ENCODE measurements around the gene HTR2B.
"Not testable (repeated sequence)": the region's sequence is repeated elsewhere in the genome, so short reads cannot be mapped to it uniquely, and the experiment has no call there.

Gene HTR2B

DNA sequence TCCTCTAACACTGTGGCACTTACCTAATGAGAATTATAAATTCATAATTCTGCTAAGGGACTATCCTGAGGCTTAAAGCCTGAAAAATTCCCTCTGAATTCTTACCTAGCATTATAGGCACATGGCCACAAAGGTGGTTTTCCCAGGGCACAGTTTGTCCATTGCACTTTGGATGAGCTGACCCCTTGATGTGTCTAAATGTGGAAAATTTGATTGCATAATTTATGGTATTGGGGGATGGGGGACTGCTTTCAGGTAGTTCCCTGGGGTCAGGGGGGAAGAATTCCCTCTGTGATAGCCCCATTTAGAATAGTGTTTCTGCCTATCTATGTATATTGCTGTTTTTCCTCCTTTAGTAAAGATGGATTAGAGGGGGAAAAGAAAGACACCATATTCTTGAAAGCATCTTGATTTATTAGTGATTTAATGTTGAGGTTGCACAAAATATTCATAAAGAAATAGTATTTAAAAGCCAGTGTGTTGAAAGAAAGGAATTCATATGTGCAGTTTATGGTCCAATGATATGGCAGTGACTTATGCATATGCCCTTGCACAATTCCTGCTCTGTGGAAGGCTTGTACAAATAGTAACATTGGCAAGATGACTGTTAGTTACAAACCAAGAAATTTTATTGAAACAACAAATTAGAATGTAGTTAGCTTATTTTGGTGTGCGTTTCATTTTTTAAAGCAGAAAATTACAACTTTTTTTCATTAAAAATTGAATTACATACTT lies 8.7 kb upstream of the HTR2B start:
- DNase-seq: no peak

DNA sequence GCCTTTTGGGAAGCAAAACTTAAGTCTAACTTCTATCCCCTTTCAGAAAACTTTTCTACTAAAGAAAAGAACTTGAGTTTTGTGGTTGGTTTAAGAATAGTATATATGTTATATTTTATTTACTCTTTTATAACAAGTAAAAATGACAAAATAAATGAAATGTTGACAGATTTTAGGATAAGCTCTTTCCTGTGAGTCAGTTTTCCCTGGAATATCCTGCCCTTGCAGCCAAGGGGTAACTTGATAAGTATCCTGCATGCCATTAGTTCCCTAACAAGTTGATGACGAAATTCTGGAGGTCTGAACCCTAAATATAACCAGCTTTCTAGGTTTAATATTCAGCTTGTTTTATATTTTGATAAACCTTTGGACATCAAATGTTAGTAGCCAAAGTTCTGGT lies 7.3 kb upstream of the HTR2B start:
- no peak for DNase-seq

DNA sequence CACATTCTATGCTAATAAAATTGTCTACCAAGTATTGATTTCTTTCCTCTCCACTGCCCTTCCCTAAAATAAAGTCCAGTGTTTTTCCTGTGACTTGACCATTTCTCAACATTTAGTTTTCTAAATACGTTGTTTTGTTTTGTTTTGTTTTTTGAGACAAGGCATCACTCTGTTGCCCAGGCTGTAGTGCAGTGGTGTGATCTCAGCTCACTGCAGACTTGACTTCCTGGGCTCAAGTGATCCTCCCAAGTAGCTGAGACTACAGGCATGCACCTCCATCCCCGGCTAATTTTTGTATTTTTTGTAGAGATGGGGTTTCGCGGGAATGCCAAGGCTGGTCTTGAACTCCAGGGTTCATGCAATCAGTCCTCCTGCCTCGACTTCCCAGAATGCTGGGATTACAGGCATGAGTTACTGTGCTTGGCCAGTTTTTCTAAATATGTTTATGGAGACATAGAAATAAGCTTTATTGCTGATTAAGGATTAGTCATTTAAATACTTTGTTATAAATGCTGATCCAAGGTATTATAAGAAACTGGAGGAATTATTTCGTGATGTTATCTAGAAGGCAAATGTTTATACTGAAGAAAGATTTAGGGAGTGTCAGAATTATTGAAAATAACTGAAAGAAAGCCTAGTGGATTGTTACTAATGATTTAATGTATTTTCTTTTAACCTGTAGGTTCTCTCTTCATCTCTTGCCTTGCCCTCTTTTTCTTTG lies 5.7 kb upstream of the HTR2B start:
- no peak for DNase-seq

DNA sequence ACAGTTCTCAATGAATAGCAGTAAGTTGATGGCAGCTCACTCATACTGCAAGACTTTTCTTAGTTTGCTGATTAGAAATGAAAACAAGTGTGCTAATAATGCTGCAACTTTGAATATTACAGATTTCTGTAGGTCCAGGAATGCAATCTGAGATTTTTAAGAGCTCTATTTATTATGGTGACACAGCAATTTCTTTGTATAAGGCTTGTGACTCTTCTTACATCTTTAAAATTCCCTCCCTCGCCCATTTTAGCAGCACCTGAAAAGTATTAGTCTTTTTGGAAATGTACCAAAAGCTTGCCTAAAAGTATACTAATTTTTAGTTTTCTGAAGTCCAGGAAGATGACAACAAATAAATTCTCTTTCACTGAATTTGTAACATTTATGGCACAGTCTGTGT lies 4.4 kb upstream of the HTR2B start:
- no peak for DNase-seq

DNA sequence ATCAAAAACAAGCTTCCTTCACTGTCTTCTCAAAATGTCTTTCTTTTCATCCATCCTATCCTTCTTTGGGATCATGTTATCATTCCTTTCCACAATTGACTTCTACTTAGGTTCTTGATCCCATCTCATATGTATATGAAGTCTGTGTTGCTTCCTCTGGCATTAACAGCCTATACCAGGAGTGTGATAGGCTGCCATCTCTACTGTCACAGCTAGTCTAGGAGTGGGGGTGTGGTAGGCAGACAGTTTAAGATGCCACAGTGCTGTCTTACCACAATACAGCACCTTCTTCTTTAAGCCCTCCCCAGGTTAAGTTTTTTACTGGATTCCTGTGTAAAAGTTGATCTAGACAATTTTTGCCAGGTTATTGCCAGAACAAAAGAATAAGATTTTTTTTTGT lies 3.7 kb upstream of the HTR2B start:
- DNase-seq: no peak

DNA sequence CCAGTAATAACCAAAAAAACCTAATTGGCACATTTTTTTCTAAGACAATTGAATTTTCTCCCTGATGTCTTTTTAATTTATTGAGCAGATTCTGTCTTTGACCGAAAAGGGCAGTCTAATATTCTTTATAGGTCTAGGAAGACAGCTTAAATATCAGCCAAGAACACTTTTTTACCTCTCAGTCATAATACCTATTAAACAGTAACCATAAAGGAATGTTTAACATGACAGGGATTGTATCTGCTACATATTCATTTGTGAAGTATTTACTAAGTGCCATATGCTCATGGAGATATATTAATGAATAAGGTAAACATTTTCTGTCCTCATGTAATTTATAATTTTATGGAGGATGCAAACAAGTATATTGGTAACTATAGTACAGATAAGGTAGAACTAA lies 3.1 kb upstream of the HTR2B start:
- DNase-seq: no peak

DNA sequence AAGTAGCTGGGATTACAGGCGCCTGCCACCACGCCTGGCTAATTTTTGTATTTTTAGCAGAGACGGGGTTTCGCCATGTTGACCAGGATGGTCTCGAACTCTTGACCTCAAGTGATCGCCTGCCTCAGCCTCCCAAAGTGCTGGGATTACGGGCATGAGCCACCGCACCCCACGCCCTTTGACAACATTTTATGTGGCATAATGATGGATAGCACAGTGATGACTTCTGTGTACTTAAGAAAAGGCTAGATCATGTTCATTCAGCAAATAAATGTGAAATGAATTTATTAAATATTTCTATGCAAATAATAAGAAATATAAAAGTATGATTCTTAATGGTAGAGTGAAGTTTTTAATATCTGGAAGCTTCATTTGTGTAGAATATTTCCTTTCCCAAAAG lies 2.6 kb upstream of the HTR2B start:
- no peak for DNase-seq

DNA sequence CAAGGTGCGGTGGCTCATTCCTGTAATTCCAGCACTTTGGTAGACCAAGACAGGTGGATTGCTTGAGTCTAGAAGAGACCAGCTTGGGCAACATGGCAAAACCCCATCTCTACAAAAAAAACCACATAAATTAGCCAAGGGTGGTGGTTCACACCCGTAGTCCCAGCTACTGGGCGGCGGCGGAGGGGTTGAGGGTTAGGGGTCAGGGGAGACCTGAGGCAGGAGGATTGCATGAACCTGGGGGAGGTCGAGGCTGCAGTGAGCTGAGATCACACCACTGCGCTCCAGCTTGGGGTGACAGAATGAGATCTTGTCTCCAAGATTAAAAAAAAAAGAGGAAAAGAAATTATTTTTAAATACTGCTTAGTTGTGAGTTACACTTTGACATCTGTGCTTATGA lies 1.3 kb upstream of the HTR2B start:
- no peak for DNase-seq

DNA sequence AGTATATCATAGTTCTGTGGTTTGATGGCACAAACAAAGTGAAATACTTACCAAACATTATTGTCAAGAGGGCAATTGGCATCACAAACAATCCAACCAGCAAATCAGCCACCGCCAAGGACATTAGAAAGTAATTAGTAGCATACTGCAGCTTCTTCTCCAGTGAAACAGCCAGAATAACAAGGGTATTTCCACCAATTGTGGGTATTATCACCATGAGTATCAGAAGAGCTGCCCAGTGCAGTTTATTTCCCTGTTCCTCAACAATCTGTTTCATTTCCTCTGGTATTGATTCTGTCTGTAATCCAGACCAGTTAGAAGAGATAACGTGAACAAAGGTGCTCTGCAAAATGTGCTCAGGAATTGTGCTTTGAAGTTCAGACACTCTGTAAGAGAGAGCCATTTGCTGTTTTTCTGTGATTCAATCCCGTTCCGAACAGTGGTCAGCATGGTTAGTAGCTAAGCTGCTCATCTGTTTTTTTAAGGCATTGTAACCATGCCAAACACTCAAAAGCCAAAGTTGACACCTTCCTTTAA lies 1.4 kb downstream of the HTR2B start:
- DNase-seq: no peak

DNA sequence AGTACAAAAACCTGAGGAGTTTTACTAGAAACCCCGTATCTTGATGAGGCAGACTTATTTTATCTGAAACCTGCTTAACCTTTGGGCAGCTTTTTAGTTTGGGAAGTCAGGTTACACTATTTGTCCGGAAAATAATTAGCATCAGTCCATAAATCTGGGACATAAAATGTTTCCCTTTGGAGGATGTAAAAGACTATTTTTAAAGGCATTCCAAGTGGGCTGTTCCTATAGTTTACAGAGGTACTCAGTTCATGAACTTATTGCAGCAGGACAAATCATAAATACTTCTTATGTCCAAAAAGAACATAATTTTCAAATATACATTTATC lies 6.3 kb downstream of the HTR2B start:
- no peak for DNase-seq

DNA sequence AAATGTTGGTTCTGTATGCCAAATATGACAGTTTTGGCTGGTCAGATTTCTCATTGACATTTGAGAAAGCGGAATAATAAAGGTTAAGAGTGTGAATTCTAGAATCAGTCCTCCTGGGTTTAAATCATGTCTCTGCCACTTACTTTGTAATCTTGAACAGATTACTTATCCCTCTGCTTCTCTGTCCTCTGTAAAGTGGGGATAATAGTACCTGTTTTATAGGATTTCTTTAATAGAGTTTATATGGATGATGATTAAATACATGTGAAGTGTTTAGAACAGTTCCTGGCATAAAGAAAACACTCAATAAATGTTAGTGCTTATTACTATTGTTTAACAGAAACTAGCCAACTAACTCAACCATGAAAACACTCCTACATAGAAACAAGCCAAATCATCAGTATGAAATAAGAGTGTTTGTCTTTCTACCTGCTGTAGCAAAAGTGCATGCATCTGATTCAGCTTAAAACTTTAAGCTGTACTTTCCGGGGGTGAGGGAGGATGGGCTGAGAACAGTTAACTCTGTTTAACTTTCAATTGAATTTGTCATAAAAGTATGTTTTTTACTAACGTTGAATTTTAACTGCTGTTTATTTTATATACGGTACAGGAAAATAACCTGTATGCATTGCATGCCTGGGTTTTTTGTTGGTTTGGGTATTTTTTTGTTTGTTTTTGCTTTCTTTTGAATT lies 6.8 kb downstream of the HTR2B start:
- no peak for DNase-seq

DNA sequence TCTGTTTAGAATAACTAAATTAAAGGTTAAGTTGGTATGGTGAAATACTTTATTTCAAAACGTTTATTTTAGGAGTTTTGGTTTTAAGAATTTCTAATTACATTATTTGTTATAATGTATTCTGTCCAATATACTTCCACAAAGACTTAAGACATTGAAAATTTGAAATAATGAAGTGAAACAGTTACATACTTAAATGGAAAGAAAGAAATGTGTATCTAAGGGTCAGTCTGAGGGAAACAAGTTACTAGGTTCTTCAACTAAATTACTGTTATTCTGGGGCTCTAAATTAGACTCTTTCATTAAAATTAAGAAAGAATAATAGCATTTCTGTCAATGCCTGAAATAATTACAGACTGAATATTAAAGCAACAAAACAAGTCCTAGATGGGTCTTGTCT lies 7.7 kb downstream of the HTR2B start:
- no peak for DNase-seq

DNA sequence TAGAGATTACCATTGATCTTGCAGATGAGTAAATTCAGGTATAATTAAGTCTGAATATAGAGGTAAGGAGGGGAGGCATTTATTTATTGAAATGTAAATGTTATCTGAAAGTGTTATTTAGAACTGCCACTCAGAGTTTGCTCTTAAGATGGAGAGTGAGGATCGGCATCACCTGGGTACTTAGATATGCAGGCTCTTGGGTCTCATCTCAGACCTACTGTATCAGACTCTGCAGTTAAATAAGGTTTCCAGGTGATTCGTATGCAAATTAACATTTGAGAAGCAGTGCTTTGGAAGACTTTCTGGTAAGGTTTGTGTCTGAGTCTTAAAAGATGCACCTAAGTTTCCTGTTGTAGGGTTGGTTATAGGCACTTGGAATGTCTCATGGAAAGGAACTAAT lies 9.2 kb downstream of the HTR2B start:
- no peak for DNase-seq

DNA sequence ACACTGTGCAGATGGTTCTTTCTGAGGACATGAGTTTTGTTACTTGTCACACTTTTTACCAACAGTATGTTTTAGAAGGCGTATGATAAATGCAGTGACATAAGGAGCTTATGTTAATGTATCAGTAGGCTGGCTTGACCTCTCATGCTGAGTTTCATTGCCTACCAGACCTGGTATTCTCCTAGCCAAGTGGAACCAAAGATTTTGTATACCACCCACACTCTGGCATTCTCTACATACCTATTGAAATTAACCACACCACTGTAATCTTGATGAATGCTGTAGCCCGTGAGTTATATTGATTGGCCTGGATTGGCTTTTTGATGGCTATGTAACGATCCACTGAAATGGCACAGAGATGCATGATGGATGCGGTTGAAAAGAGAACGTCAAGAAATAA lies 11.4 kb downstream of the HTR2B start:
- no peak for DNase-seq

DNA sequence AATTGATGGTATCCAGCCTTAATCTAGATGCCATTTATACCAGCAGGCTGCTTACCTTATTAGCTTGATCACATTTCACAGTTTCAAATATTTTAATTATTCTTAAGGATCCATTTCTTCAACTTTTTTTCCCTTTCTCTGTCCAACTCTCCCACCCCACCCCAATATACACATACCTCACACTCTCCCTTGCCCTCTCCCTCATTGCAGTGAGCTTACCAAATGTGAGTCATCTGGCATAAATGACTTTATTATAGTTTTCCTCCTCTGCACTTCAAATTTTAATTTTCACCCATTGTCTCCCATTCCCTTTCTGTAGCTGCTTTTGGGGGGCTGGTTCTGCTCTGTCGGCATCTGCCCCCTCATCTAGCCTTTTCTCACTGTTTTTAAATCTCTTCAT lies 12.9 kb downstream of the HTR2B start:
- no peak for DNase-seq

DNA sequence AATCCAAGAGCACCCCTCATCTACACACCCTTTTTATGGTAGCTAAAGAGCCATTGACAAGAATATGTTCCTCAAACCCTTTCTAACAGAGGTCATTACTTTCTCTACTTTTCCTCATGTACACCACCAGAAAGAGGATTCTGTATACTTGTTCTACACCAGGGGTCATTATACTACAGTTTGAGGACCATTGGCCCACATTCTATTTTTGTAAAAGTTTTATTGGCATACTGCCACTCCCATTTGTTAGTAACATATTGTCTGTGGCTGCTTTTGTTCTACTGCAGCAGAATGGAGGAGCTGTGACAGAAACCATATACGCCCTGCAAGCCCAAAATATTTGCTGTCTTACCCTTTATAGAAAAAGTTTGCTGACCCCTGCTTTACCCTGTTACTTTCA lies 14.3 kb downstream of the HTR2B start:
- DNase-seq: no peak

DNA sequence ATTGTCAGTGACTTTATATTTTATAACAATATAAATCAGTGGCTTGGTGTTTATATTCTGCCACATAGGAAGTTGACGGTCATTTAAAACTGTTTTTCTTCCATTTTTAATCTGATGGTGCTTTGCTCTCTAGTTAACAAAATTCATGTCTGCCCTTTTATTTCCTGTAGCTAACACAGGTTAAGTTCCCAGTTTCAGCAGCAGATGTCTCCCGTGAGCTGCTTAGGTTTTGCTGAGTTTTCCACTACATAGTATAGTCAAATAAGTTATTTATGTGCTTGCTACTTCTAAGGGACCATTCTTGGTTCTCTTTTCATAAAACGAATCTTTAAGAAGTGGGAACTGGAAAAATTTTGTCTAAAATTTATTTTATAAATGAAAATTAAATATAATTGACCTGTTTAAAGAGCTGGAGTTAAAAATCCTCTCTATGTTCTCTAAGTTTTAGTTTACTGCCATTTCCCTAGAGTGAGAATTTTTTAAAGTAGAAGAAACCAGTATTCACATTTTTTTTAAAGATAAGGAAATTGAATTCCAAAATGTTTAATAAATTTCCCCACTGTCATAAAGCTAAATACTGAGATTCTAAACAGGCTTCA lies 20.6 kb downstream of the HTR2B start:
- DNase-seq: no peak

DNA sequence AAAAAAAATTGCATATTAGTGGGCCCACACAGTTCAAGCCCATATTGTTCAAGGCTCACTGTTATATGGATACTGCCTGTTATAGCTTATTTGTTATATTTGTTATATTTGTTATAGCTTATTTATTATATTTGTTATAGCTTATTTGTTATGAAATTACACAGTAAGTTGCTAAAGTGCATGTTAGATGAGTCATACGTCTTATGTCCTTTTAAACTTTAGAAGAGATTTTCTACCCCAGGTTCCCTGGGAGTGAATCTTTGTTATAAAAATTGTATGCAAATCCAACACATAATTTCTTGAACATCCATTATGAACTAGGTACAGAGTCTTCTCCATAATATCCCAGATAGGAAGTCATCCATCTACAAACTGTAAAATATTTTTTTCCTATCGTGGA lies 22.1 kb downstream of the HTR2B start:
- no peak for DNase-seq

DNA sequence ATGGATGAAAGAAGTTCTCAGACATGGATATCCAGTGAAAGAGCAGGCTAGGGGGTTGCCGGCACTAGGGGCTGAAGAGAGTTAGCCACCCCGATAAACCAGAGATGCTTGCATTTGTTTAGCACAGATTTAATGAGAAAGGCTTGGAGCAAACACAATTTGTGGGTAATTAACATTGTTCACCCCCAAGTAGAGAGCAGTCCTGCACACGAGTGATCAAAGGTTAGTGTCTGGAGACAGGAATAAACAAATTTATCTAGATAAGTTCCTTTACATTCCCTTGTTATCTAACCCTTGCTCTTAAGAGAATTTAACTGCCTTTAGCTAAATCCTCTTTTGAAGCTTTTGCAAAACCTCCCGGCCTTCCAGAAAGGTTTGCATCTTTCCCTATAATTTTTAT lies 23.9 kb downstream of the HTR2B start:
- DNase-seq: no peak

DNA sequence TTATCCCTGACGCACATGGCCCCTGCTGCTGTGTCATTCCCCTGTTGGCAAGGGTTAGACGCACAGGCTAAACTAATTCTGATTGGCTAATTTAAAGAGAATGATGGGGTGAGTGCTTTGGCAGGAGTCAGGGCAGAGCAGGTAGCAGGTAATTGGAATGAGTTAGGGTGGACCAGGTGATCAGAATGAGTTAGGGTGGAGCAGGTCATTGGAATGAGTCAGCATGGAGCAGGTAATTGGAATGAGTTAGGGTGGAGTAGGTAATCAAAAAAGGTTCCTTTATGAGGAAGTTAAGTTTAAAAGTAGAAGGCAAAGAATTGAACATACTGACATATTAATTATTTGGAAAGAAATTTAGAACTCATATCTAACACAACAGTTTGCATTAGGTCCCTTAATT lies 24.5 kb downstream of the HTR2B start:
- not testable (repeated sequence) for DNase-seq

DNA sequence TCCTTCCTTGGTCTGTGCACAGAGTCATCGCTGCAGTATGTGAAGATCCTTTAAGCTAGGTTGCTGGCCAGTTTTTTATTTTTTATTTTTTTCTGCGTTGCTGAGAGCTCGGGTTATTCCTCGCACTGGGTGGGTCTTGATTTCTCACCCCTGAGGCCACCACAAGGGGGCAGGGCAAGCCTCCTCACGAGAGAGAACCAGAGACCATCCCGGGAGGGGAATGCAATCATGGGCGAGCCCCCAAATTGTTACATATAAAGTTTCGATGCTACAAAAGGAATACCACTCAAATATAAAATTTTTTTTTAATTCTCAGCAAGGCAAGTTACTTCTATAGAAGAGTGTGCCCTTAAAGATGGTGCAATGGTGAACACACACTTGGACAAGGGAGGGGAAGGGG lies 24.9 kb downstream of the HTR2B start:
- DNase-seq: no peak

DNA sequence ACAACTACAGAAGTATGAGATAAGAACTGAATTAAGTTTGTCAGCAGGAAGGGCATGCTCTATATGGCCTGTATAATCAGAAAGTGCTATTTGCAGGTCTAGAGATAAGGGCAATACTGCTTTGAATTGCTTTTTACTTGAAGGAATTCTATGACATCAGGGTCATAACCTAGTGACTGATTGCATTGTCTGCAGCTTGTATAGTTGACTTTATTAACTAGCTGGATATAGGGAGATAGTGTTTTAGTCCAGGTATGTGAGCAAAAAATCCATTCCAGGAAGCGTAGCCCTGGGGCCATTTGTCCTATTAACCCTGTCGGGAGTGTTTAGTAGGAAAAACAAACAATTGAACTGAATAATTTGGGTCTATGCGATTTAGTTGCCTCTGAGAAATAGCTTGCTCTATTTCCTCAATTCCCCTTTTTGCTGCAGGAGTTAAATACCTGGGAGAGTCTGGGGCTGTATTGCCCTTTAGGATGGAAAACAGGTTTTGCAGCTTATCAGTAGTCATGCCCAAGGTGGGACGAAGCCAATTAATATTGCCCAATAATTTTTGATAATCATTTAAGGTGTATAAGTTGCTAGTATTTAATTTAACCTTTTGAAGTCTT lies 30.0 kb downstream of the HTR2B start:
- no peak for DNase-seq

DNA sequence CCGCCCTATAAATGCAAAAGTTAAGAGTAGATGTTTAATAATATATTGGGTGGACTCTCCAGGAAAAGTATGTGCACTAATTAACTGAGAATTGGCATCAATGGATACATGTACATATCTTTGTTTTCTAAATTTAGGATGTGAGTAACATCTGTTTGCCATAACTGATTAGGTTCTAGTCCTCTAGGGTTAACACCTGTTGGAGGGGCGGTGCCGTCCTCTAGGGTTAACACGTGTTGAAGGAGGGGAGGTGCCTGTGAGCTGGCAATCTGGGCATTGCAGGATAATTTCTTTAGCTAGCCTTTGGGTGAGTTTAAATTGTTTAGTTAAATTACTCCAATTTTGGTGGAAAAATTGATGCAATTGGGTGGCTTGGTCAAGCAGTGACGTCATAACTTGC lies 30.9 kb downstream of the HTR2B start:
- DNase-seq: no peak
